ENCODE data around the gene HADHA.

- no peak for TF ChIP-seq CTCF (IDR thresholded peaks at IDR 0.05; ENCODE audit: insufficient read depth, low read length, poor library complexity, severe bottlenecking)
- no peak for TF ChIP-seq EZH2phosphoT487 (conservative IDR thresholded peaks at IDR 0.05; ENCODE audit: low read length)
These were observed 57.3 kb downstream of the HADHA start for GRCh38 chr2:26187114-26187513.
